WTC11 (cell line): Measurements from ENCODE around the gene CER1. TPM values are rescaled to one million over a fixed set of nuclear protein-coding genes. Genes with fewer than 3 reads are reported as not detected.

Source experiments
- ATAC-seq: fragments of 200-7000 bp; cut with Tn5 transposase; 2 replicates; pipeline ENCODE4 v1.10.0; 2021; ENCODE audit warnings: mild to moderate bottlenecking, moderate library complexity
- CTCF ChIA-PET: fragments of 300-600 bp; sonication (Branson Sonifier 250); formaldehyde crosslinking; loops from one replicate; lab custom pipeline; 2021; ENCODE audit warnings: antibody characterized with exemption; lab: Charles Lee
- POLR2A ChIA-PET: fragments of 350-600 bp; sonication (Branson Sonifier 250); formaldehyde crosslinking; loops from one replicate; lab custom pipeline; 2021; ENCODE audit warnings: antibody characterized with exemption; lab: Charles Lee
- DNase-seq: peaks from one replicate; pipeline ENCODE4 v3.0.0; 2021; ENCODE audit warnings: low spot score
- H3K27ac Mint-ChIP-seq: 2 replicates; pipeline ENCODE4 v1.8.0; 2021; ENCODE audit warnings: mixed read lengths
- H3K27me3 Mint-ChIP-seq: 2 replicates; pipeline ENCODE4 v1.8.0; 2021; ENCODE audit warnings: low read depth, mild to moderate bottlenecking, moderate library complexity, mixed read lengths
- H3K36me3 Mint-ChIP-seq: 2 replicates; pipeline ENCODE4 v1.8.0; 2021; ENCODE audit warnings: mixed read lengths
- H3K4me1 Mint-ChIP-seq: 2 replicates; pipeline ENCODE4 v1.8.0; 2022; ENCODE audit warnings: mixed read lengths
- H3K4me3 Mint-ChIP-seq: 2 replicates; pipeline ENCODE4 v1.8.0; 2021; ENCODE audit warnings: mild to moderate bottlenecking, moderate library complexity, mixed read lengths
- H3K9me3 Mint-ChIP-seq: 2 replicates; pipeline ENCODE4 v1.8.0; 2021; ENCODE audit warnings: mixed read lengths
- ELF4 ChIP-seq: sonication (generic); formaldehyde crosslinking; IDR thresholded peaks from 2 replicates; pipeline ENCODE4 v1.8.1; 2022; ENCODE audit warnings: low read depth, mild to moderate bottlenecking, moderate library complexity, missing genetic modification reagents
- FOXK1 ChIP-seq: sonication (generic); formaldehyde crosslinking; IDR thresholded peaks from 2 replicates; pipeline ENCODE4 v1.8.0; 2022; ENCODE audit warnings: mild to moderate bottlenecking, moderate library complexity, missing genetic modification reagents
- GRHL2 ChIP-seq: fragments of 250-450 bp; sonication (Bioruptor Pico); IDR thresholded peaks from 2 replicates; pipeline ENCODE4 v1.8.0; 2022; ENCODE audit warnings: mild to moderate bottlenecking, moderate library complexity; ENCODE audit not compliant: insufficient replicate concordance, severe bottlenecking
- JAZF1 ChIP-seq: fragments of 250-450 bp; sonication (Bioruptor Pico); IDR thresholded peaks from 2 replicates; pipeline ENCODE4 v1.9.0; 2021; ENCODE audit warnings: moderate library complexity, mild to moderate bottlenecking, inconsistent platforms
- NFE2L1 ChIP-seq: sonication (generic); formaldehyde crosslinking; IDR thresholded peaks from 2 replicates; pipeline ENCODE4 v1.8.1; 2023; ENCODE audit warnings: missing genetic modification reagents
- NFYB ChIP-seq: sonication (generic); formaldehyde crosslinking; conservative IDR thresholded peaks from 2 replicates; pipeline ENCODE4 v1.8.0; 2022; ENCODE audit warnings: low read depth, missing genetic modification reagents
- NR3C1 ChIP-seq: sonication (generic); formaldehyde crosslinking; conservative IDR thresholded peaks from 2 replicates; pipeline ENCODE4 v1.8.1; 2023; ENCODE audit warnings: low read depth, mild to moderate bottlenecking, missing genetic modification reagents
- PRDM15 ChIP-seq: sonication (generic); formaldehyde crosslinking; IDR thresholded peaks from 2 replicates; pipeline ENCODE4 v1.8.0; 2022; ENCODE audit warnings: missing genetic modification reagents
- PRRX2 ChIP-seq: fragments of 250-450 bp; sonication (Bioruptor Pico); IDR thresholded peaks from 2 replicates; pipeline ENCODE4 v1.8.0; 2021; ENCODE audit warnings: mild to moderate bottlenecking
- SMAD3 ChIP-seq: sonication (generic); formaldehyde crosslinking; IDR thresholded peaks from 2 replicates; pipeline ENCODE4 v1.8.0; 2022; ENCODE audit warnings: missing genetic modification reagents, mild to moderate bottlenecking, borderline replicate concordance
- USF1 ChIP-seq: sonication (generic); formaldehyde crosslinking; IDR thresholded peaks from 2 replicates; pipeline ENCODE4 v1.8.0; 2022; ENCODE audit warnings: mild to moderate bottlenecking, missing genetic modification reagents
- ZNF121 ChIP-seq: sonication (generic); formaldehyde crosslinking; IDR thresholded peaks from 2 replicates; pipeline ENCODE4 v1.8.0; 2023; ENCODE audit warnings: missing genetic modification reagents
- ZNF219 ChIP-seq: sonication (generic); formaldehyde crosslinking; IDR thresholded peaks from 2 replicates; pipeline ENCODE4 v1.8.0; 2023; ENCODE audit warnings: missing genetic modification reagents, mild to moderate bottlenecking, borderline replicate concordance
- ZNF512 ChIP-seq: sonication (generic); formaldehyde crosslinking; IDR thresholded peaks from 2 replicates; pipeline ENCODE4 v1.8.1; 2022; ENCODE audit warnings: missing genetic modification reagents, borderline replicate concordance
- ZNF671 ChIP-seq: fragments of 250-450 bp; sonication (Bioruptor Pico); IDR thresholded peaks from 2 replicates; pipeline ENCODE4 v1.8.0; 2021; ENCODE audit warnings: mild to moderate bottlenecking
- total RNA-seq: library from RNA; stranded (reverse); gene quantifications from 3 replicates; pipeline ENCODE4 v1.2.3, GENCODE V29; 2021
- TF ChIP-seq, protein P1 (sequence below): sonication (generic); formaldehyde crosslinking; IDR thresholded peaks from 2 replicates; pipeline ENCODE4 v1.8.0; 2023; ENCODE audit warnings: missing genetic modification reagents
- TF ChIP-seq, protein P2 (sequence below): sonication (generic); formaldehyde crosslinking; IDR thresholded peaks from 2 replicates; pipeline ENCODE4 v1.8.1; 2022; ENCODE audit warnings: mild to moderate bottlenecking, moderate library complexity, missing genetic modification reagents
- TF ChIP-seq, protein P3 (sequence below): fragments of 200-600 bp; IDR thresholded peaks from 2 replicates; pipeline ENCODE4 v1.8.0; 2022; ENCODE audit warnings: antibody characterized with exemption
- TF ChIP-seq, protein P4 (sequence below): sonication (generic); formaldehyde crosslinking; IDR thresholded peaks from 2 replicates; pipeline ENCODE4 v1.8.1; 2023; ENCODE audit warnings: mild to moderate bottlenecking, missing genetic modification reagents

CER1 gene
- total RNA-seq, 1 experiment from 2014 or later, result 2.4 TPM

GRCh38 chr9:14769230-14769571 is 46.7 kb upstream of the CER1 start (continued):
- no peak for TF ChIP-seq PRDM15 (CRISPR knock-in tag)
- no peak for TF ChIP-seq SMAD3
- no peak for TF ChIP-seq ZNF121 (CRISPR knock-in tag)
- no peak for TF ChIP-seq GRHL2 (CRISPR knock-in tag)
- TF ChIP-seq, protein P1, sequence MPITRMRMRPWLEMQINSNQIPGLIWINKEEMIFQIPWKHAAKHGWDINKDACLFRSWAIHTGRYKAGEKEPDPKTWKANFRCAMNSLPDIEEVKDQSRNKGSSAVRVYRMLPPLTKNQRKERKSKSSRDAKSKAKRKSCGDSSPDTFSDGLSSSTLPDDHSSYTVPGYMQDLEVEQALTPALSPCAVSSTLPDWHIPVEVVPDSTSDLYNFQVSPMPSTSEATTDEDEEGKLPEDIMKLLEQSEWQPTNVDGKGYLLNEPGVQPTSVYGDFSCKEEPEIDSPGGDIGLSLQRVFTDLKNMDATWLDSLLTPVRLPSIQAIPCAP (CRISPR knock-in tag), result no peak
- no peak for TF ChIP-seq USF1 (CRISPR knock-in tag)
- TF ChIP-seq NFYB (CRISPR knock-in tag), result no peak

DNA sequence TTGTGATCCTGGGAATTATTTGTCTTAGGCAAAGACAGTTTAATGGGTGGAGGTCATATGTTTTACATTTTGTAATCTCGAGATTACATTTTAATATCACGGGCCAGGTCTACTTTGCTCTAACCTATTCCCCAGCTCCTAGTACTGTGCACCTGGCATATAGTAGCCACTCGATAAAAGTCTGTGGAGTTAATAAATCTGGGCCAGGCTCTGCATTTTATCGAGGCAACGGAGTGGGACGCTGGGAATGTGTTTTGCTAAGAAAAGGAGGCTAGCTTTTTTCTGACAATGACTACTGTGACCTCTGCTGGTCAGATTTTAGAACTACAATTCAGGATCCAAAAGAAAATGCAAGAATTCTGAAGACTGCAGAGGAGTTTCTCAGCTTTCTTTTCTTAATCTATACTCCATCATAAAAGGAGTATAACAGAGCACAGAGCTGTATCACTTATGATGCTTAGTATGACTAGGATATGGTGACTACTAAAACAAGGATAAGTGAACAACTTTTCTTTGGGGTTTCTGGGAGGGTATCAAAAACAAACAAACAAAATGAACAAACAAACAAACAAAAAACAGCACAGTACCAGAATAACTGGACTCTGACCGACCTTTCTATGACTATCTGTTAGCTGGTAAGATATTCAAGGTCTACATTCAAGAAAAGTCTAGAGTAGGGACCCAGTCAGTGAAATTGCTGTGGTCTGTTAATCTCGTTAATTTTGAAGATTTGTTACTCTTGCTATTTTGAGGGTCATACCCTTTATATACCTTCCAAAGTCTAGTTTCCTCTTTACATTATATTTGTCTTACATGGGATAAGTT is 46.1 kb upstream of the CER1 start:
- Mint-ChIP-seq H3K27ac (no peak overlapping the region), H3K4me3 (no peak overlapping the region; the same call in 1 of the 2 replicates), H3K27me3 (no peaks in the 10 kb centered on the region), H3K36me3 (no peaks in the 10 kb centered on the region), H3K9me3 (peaks cover 3% of the 10 kb centered on the region; the same call in 1 of the 2 replicates), H3K4me1 (peaks cover 6% of the 10 kb centered on the region)
- POLR2A ChIA-PET, result interaction anchor here (0.6 kb wide), 1 partner anchor 334 kb away, joined by 5 read pairs; no protein-coding TSS in a partner anchor
- peak; percentile 55; the same call in 1 of the 2 replicates for ATAC-seq
- peak; percentile 18 for DNase-seq
- TF ChIP-seq, protein P2, sequence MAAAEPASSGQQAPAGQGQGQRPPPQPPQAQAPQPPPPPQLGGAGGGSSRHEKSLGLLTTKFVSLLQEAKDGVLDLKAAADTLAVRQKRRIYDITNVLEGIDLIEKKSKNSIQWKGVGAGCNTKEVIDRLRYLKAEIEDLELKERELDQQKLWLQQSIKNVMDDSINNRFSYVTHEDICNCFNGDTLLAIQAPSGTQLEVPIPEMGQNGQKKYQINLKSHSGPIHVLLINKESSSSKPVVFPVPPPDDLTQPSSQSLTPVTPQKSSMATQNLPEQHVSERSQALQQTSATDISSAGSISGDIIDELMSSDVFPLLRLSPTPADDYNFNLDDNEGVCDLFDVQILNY (CRISPR knock-in tag), result no peak
- TF ChIP-seq, protein P3, sequence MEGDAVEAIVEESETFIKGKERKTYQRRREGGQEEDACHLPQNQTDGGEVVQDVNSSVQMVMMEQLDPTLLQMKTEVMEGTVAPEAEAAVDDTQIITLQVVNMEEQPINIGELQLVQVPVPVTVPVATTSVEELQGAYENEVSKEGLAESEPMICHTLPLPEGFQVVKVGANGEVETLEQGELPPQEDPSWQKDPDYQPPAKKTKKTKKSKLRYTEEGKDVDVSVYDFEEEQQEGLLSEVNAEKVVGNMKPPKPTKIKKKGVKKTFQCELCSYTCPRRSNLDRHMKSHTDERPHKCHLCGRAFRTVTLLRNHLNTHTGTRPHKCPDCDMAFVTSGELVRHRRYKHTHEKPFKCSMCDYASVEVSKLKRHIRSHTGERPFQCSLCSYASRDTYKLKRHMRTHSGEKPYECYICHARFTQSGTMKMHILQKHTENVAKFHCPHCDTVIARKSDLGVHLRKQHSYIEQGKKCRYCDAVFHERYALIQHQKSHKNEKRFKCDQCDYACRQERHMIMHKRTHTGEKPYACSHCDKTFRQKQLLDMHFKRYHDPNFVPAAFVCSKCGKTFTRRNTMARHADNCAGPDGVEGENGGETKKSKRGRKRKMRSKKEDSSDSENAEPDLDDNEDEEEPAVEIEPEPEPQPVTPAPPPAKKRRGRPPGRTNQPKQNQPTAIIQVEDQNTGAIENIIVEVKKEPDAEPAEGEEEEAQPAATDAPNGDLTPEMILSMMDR, result peak; percentile 65
- CTCF ChIA-PET, result interaction anchor here (0.6 to 2.4 kb wide), 24 partner anchors 8 to 630 kb away, joined by 3 to 25 read pairs (median 4); partner anchors contain the start of gene ZDHHC21

DNA sequence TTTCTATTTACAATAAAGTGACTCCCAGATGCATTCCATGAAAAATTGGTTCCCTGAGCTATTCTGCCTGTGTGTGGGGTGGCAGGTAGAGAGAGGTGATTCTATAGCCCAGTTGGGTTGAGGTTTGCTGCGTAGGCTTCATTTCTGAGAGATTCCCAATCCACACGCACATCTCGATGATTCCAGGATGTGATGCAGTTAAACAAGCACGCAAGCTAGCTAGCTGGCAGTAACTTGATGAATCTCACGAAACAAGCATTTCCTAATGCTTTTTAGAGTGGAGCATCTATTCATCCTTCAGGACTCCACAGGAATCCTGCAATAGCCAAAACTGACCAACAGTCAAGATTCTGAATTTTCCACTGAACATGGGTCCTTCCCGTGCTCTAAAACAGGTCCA is 43.8 kb upstream of the CER1 start:
- Mint-ChIP-seq H3K36me3 (no peaks in the 10 kb centered on the region), H3K27ac (no peak overlapping the region), H3K27me3 (no peaks in the 10 kb centered on the region), H3K4me1 (peaks cover 6% of the 10 kb centered on the region), H3K4me3 (no peak overlapping the region), H3K9me3 (peaks cover 3% of the 10 kb centered on the region; the same call in 1 of the 2 replicates)
- CTCF ChIA-PET, result interaction anchor here (0.8 to 1.7 kb wide), 2 partner anchors 301 to 324 kb away, joined by 3 to 9 read pairs; no protein-coding TSS in a partner anchor
- no peak for DNase-seq
- POLR2A ChIA-PET, result no interaction called here
- ATAC-seq, result no peak
- TF ChIP-seq ZNF512 (CRISPR knock-in tag) (no peak), JAZF1 (CRISPR knock-in tag) (no peak), ZNF671 (no peak), ZNF219 (no peak), PRRX2 (no peak), ELF4 (no peak), NFE2L1 (CRISPR knock-in tag) (no peak), FOXK1 (CRISPR knock-in tag) (no peak), NR3C1 (CRISPR knock-in tag) (no peak), GRHL2 (CRISPR knock-in tag) (no peak)
- TF ChIP-seq, protein P1 (CRISPR knock-in tag), result no peak
- TF ChIP-seq, protein P4, sequence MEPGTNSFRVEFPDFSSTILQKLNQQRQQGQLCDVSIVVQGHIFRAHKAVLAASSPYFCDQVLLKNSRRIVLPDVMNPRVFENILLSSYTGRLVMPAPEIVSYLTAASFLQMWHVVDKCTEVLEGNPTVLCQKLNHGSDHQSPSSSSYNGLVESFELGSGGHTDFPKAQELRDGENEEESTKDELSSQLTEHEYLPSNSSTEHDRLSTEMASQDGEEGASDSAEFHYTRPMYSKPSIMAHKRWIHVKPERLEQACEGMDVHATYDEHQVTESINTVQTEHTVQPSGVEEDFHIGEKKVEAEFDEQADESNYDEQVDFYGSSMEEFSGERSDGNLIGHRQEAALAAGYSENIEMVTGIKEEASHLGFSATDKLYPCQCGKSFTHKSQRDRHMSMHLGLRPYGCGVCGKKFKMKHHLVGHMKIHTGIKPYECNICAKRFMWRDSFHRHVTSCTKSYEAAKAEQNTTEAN (CRISPR knock-in tag), result no peak
